IMR-90 (cell line): ENCODE results near the gene TMEM82. TPM values are rescaled to one million over a fixed set of nuclear protein-coding genes. Genes with fewer than 3 reads are reported as not detected.

Experiments used
- ATAC-seq: fragments of 200-7000 bp; cut with Tn5 transposase; 2 replicates; pipeline ENCODE4 v1.9.1; 2020; ENCODE audit warnings: low read depth, mild to moderate bottlenecking, moderate library complexity
- BruUV-seq: library from RNA; stranded (reverse); fragments of 400-500 nt; replicated peaks from 2 replicates; lab custom pipeline; 2021; lab: Mats Ljungman, UMichigan
- CTCF ChIA-PET: fragments of 300-600 bp; formaldehyde crosslinking; extraction: SDS; loops from one replicate; lab custom pipeline; 2021; ENCODE audit warnings: antibody characterized with exemption; lab: Yijun Ruan, JAX
- POLR2A ChIA-PET: fragments of 300-600 bp; sonication (Branson Sonifier 250); formaldehyde crosslinking; loops from one replicate; lab custom pipeline; 2022; ENCODE audit warnings: antibody characterized with exemption; ENCODE audit not compliant: unreplicated experiment; lab: Charles Lee
- DNase-seq: peaks from one replicate; pipeline ENCODE4 v3.0.0; 2013
- H2AFZ ChIP-seq: replicated peaks from 2 replicates; pipeline ENCODE3; 2013; ENCODE audit warnings: low read length, mild to moderate bottlenecking; ENCODE audit not compliant: poor library complexity
- H2AK5ac ChIP-seq: 2 replicates; pipeline ENCODE4 v1.6.1; 2013; ENCODE audit warnings: low read depth, low read length, inconsistent platforms
- H2AK9ac ChIP-seq: replicated peaks from 2 replicates; pipeline ENCODE3; 2013; ENCODE audit warnings: mild to moderate bottlenecking, low read depth, low read length, moderate library complexity; ENCODE audit not compliant: poor library complexity
- H2BK120ac ChIP-seq: 2 replicates; pipeline ENCODE4 v1.6.1; 2013; ENCODE audit warnings: low read depth, low read length, inconsistent platforms
- H2BK15ac ChIP-seq: 3 replicates; pipeline ENCODE4 v1.6.1; 2013; ENCODE audit warnings: low read depth, low read length, inconsistent platforms
- H2BK20ac ChIP-seq: 2 replicates; pipeline ENCODE4 v1.6.1; 2013; ENCODE audit warnings: low read depth, mild to moderate bottlenecking, inconsistent platforms, low read length, moderate library complexity
- H2BK5ac ChIP-seq: 2 replicates; pipeline ENCODE4 v1.6.1; 2013; ENCODE audit warnings: mild to moderate bottlenecking, low read depth, low read length, inconsistent platforms; ENCODE audit not compliant: poor library complexity, severe bottlenecking
- H3K14ac ChIP-seq: replicated peaks from 2 replicates; pipeline ENCODE4 v1.6.1; 2013; ENCODE audit warnings: low read depth, low read length, inconsistent platforms
- H3K18ac ChIP-seq: 2 replicates; pipeline ENCODE4 v1.6.1; 2013; ENCODE audit warnings: low read depth, low read length, control low read depth
- H3K23ac ChIP-seq: 2 replicates; pipeline ENCODE4 v1.6.1; 2013; ENCODE audit warnings: low read depth, low read length, inconsistent platforms
- H3K27ac ChIP-seq: 2 replicates; pipeline ENCODE4 v1.5.1; 2013; ENCODE audit warnings: mild to moderate bottlenecking, control low read depth, low read length; ENCODE audit not compliant: insufficient read depth
- H3K27me3 ChIP-seq: 2 replicates; pipeline ENCODE4 v1.6.1; 2013; ENCODE audit warnings: low read length; ENCODE audit not compliant: control insufficient read depth, insufficient read depth
- H3K36me3 ChIP-seq: 2 replicates; pipeline ENCODE4 v1.6.1; 2013; ENCODE audit warnings: low read length, mixed read lengths; ENCODE audit not compliant: control insufficient read depth, insufficient read depth
- H3K4ac ChIP-seq: 2 replicates; pipeline ENCODE4 v1.6.1; 2013; ENCODE audit warnings: low read depth, low read length, inconsistent platforms
- H3K4me1 ChIP-seq: 2 replicates; pipeline ENCODE4 v1.6.1; 2013; ENCODE audit warnings: low read length, mixed read lengths; ENCODE audit not compliant: control insufficient read depth, insufficient read depth
- H3K4me2 ChIP-seq: 2 replicates; pipeline ENCODE4 v1.6.1; 2013; ENCODE audit warnings: low read depth, mild to moderate bottlenecking, control low read depth, low read length, moderate library complexity
- H3K4me3 ChIP-seq: 2 replicates; pipeline ENCODE4 v1.5.1; 2013; ENCODE audit warnings: low read depth, mild to moderate bottlenecking, control low read depth, low read length, moderate library complexity; ENCODE audit not compliant: insufficient read depth
- H3K56ac ChIP-seq: 2 replicates; pipeline ENCODE4 v1.6.1; 2013; ENCODE audit warnings: low read length, inconsistent platforms; ENCODE audit not compliant: insufficient read depth; ENCODE audit errors: extremely low read depth
- H3K79me1 ChIP-seq, 2 experiments: 2 replicates each; pipeline ENCODE4 v1.6.1; 2013; ENCODE audit warnings: low read length in 2 of 2, inconsistent platforms in 1 of 2, low read depth in 1 of 2
- H3K9ac ChIP-seq: 2 replicates; pipeline ENCODE4 v1.6.1; 2013; ENCODE audit warnings: low read depth, low read length, control low read depth
- H3K9me1 ChIP-seq: 2 replicates; pipeline ENCODE4 v1.6.1; 2013; ENCODE audit warnings: low read length, inconsistent platforms; ENCODE audit not compliant: insufficient read depth
- H3K9me3 ChIP-seq: 2 replicates; pipeline ENCODE4 v1.6.1; 2013; ENCODE audit warnings: low read length; ENCODE audit not compliant: control insufficient read depth, insufficient read depth
- H4K20me1 ChIP-seq: 2 replicates; pipeline ENCODE4 v1.6.1; 2013; ENCODE audit warnings: low read length, inconsistent platforms; ENCODE audit not compliant: insufficient read depth
- H4K5ac ChIP-seq: 2 replicates; pipeline ENCODE4 v1.6.1; 2013; ENCODE audit warnings: mild to moderate bottlenecking, low read depth, low read length, control low read depth
- H4K8ac ChIP-seq, 2 experiments: 2 replicates each; pipeline ENCODE4 v1.6.1; 2013; ENCODE audit warnings: low read depth in 2 of 2, low read length in 2 of 2, control low read depth in 1 of 2, inconsistent platforms in 1 of 2
- H4K91ac ChIP-seq: 2 replicates; pipeline ENCODE4 v1.6.1; 2013; ENCODE audit warnings: low read depth, low read length, inconsistent platforms; ENCODE audit not compliant: insufficient read depth
- BHLHE40 ChIP-seq: fragments of 150-350 bp; IDR thresholded peaks from 2 replicates; pipeline ENCODE4 v1.6.1; 2016; ENCODE audit warnings: mild to moderate bottlenecking, low read depth, low read length
- CEBPB ChIP-seq: IDR thresholded peaks from 2 replicates; pipeline ENCODE4 v1.6.1; 2012; ENCODE audit warnings: low read depth, low read length, improper control_type of control experiment
- CHD1 ChIP-seq: IDR thresholded peaks from 2 replicates; pipeline ENCODE4 v1.6.1; 2012; ENCODE audit warnings: low read depth, low read length, improper control_type of control experiment
- FOS ChIP-seq: fragments of 150-350 bp; IDR thresholded peaks from 2 replicates; pipeline ENCODE4 v1.6.1; 2016; ENCODE audit warnings: low read depth, low read length
- MAFK ChIP-seq: IDR thresholded peaks from 2 replicates; pipeline ENCODE4 v1.6.1; 2012; ENCODE audit warnings: low read depth, low read length, improper control_type of control experiment
- MAZ ChIP-seq: IDR thresholded peaks from 2 replicates; pipeline ENCODE4 v1.6.1; 2012; ENCODE audit warnings: low read depth, mild to moderate bottlenecking, low read length, improper control_type of control experiment, moderate library complexity, borderline replicate concordance
- MXI1 ChIP-seq: IDR thresholded peaks from 2 replicates; pipeline ENCODE4 v1.6.1; 2012; ENCODE audit warnings: low read depth, mild to moderate bottlenecking, low read length, moderate library complexity, borderline replicate concordance
- NFE2L2 ChIP-seq: fragments of 150-350 bp; IDR thresholded peaks from 2 replicates; pipeline ENCODE4 v1.6.1; 2016; ENCODE audit warnings: low read depth, mild to moderate bottlenecking, low read length
- POLR2A ChIP-seq: IDR thresholded peaks from 2 replicates; pipeline ENCODE4 v1.6.1; 2012; ENCODE audit warnings: mild to moderate bottlenecking, low read depth, low read length
- RAD21 ChIP-seq: IDR thresholded peaks from 2 replicates; pipeline ENCODE4 v1.6.1; 2012; ENCODE audit warnings: low read length, improper control_type of control experiment
- RCOR1 ChIP-seq: IDR thresholded peaks from 2 replicates; pipeline ENCODE4 v1.6.1; 2012; ENCODE audit warnings: mild to moderate bottlenecking, low read length, improper control_type of control experiment; ENCODE audit not compliant: insufficient replicate concordance
- RFX5 ChIP-seq: IDR thresholded peaks from 2 replicates; pipeline ENCODE4 v1.8.0; 2012; ENCODE audit warnings: low read depth, mild to moderate bottlenecking, low read length, moderate library complexity
- SMC3 ChIP-seq: fragments of 150-350 bp; IDR thresholded peaks from 2 replicates; pipeline ENCODE4 v1.6.1; 2016; ENCODE audit warnings: low read depth, mild to moderate bottlenecking, antibody characterized with exemption, low read length, moderate library complexity
- WGBS, 2 experiments: methylation state at CpG; one replicate each; pipeline versions ENCODE4 v1.1.5 to v1.1.7; 2013; ENCODE audit warnings: missing lambda C conversion rate in 2 of 2; ENCODE audit not compliant: insufficient read length in 1 of 2; ENCODE audit errors: extremely low coverage in 2 of 2; 5-methylcytosine and 5-hydroxymethylcytosine counted together
- dilution Hi-C: fragments of 300-500 bp; cut with HindIII; formaldehyde crosslinking; loops from one replicate; pipeline ENCODE4 v1.14.3; 2018; ENCODE audit warnings: low sequenced_read_pairs; ENCODE audit not compliant: unreplicated experiment
- in situ Hi-C: fragments of 300-500 bp; cut with MboI; formaldehyde crosslinking; loops from 3 replicates; pipeline ENCODE4 v1.14.3; 2019; ENCODE audit warnings: low sequenced_read_pairs, inconsistent platforms, mixed read lengths
- intact Hi-C: fragments of 100-400 bp; cut with micrococcal nuclease; formaldehyde crosslinking; loops from 2 replicates; pipeline ENCODE4 v1.10.0; 2022
- polyA plus RNA-seq, 3 experiments: library from polyadenylated mRNA; depleted of rRNA; stranded (reverse); fragments of >200 nt; gene quantifications; 2 replicates each; pipeline ENCODE4 v1.2.3, GENCODE V29; 2012; ENCODE audit warnings: low replicate concordance in 1 of 3
- total RNA-seq: library from RNA; depleted of rRNA; stranded (reverse); fragments of >200 nt; gene quantifications from 2 replicates; pipeline ENCODE4 v1.2.3, GENCODE V29; 2012
- TF ChIP-seq, protein P1 (sequence below): conservative IDR thresholded peaks from 2 replicates; pipeline ENCODE4 v1.5.1; 2012; ENCODE audit warnings: mild to moderate bottlenecking, low read depth, low read length, improper control_type of control experiment
- TF ChIP-seq, protein P2 (sequence below): fragments of 150-350 bp; IDR thresholded peaks from 2 replicates; pipeline ENCODE4 v1.6.1; 2017; ENCODE audit warnings: mild to moderate bottlenecking, antibody characterized with exemption, low read length, low read depth
- TF ChIP-seq, protein P3 (sequence below): fragments of 150-350 bp; IDR thresholded peaks from 2 replicates; pipeline ENCODE4 v1.6.1; 2016; ENCODE audit warnings: low read depth, mild to moderate bottlenecking, low read length, moderate library complexity, borderline replicate concordance

Gene TMEM82
- total and polyA plus RNA-seq, 2 of the 4 experiments (the other 2 are of a cell fraction): not detected

DNA sequence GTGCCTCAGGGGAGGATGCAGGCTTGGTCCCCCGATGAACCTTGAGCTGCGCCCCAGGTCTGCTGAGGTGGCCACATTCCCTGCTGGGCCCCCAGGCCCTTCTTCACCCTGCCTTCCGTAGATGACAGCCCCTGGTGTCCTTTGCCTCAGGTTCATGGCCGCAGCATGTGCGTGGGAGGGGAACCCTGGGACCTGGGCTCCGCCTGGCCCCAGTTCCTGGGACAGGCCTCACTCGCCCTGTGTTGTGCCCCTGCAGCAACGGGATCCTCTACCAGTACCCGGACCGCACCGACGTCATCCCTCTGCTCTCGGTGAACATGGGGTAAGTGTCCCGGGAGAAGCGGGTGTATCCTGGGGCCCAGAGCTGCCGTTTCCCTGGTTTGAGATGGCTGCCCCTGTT lies 11.4 kb upstream of the TMEM82 start:
- Histone ChIP-seq H3K27me3 (no peaks in the 10 kb centered on the region), H2BK5ac (no peak overlapping the region), H2BK120ac (no peak overlapping the region), H4K8ac (no peak overlapping the region), H4K91ac (no peak overlapping the region), H2BK15ac (no peak overlapping the region), H3K36me3 (peaks cover 85% of the 10 kb centered on the region), H3K4me3 (no peak overlapping the region), H2AFZ (no peak overlapping the region), H3K27ac (no peak overlapping the region), H3K23ac (no peak overlapping the region), H3K14ac (no peak overlapping the region), H3K9me1 (no peaks in the 10 kb centered on the region), H2AK9ac (no peak overlapping the region), H3K9me3 (no peaks in the 10 kb centered on the region), H3K4me1 (no peaks in the 10 kb centered on the region), H2AK5ac (no peak overlapping the region), H3K9ac (no peak overlapping the region), H3K79me1 (peaks cover 0 to 3% of the 10 kb centered on the region in 2 experiments; a peak in 2 of 4 replicates), H2BK20ac (no peak overlapping the region), H4K5ac (no peak overlapping the region), H4K20me1 (no peaks in the 10 kb centered on the region; the same call in 1 of the 2 replicates), H3K4me2 (no peak overlapping the region), H3K56ac (no peak overlapping the region), H3K4ac (no peak overlapping the region), H3K18ac (no peak overlapping the region)
- TF ChIP-seq, protein P1, sequence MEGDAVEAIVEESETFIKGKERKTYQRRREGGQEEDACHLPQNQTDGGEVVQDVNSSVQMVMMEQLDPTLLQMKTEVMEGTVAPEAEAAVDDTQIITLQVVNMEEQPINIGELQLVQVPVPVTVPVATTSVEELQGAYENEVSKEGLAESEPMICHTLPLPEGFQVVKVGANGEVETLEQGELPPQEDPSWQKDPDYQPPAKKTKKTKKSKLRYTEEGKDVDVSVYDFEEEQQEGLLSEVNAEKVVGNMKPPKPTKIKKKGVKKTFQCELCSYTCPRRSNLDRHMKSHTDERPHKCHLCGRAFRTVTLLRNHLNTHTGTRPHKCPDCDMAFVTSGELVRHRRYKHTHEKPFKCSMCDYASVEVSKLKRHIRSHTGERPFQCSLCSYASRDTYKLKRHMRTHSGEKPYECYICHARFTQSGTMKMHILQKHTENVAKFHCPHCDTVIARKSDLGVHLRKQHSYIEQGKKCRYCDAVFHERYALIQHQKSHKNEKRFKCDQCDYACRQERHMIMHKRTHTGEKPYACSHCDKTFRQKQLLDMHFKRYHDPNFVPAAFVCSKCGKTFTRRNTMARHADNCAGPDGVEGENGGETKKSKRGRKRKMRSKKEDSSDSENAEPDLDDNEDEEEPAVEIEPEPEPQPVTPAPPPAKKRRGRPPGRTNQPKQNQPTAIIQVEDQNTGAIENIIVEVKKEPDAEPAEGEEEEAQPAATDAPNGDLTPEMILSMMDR: no peak
- TF ChIP-seq RCOR1: no peak
- TF ChIP-seq CHD1: no peak
- no peak for TF ChIP-seq CEBPB
- no peak for TF ChIP-seq RAD21
- TF ChIP-seq, protein P2, sequence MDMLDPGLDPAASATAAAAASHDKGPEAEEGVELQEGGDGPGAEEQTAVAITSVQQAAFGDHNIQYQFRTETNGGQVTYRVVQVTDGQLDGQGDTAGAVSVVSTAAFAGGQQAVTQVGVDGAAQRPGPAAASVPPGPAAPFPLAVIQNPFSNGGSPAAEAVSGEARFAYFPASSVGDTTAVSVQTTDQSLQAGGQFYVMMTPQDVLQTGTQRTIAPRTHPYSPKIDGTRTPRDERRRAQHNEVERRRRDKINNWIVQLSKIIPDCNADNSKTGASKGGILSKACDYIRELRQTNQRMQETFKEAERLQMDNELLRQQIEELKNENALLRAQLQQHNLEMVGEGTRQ: no peak
- TF ChIP-seq, protein P3, sequence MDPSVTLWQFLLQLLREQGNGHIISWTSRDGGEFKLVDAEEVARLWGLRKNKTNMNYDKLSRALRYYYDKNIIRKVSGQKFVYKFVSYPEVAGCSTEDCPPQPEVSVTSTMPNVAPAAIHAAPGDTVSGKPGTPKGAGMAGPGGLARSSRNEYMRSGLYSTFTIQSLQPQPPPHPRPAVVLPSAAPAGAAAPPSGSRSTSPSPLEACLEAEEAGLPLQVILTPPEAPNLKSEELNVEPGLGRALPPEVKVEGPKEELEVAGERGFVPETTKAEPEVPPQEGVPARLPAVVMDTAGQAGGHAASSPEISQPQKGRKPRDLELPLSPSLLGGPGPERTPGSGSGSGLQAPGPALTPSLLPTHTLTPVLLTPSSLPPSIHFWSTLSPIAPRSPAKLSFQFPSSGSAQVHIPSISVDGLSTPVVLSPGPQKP: no peak
- TF ChIP-seq NFE2L2: no peak
- no peak for TF ChIP-seq FOS
- no peak for TF ChIP-seq SMC3
- no peak for TF ChIP-seq MAZ
- no peak for TF ChIP-seq MAFK
- no peak for TF ChIP-seq POLR2A
- TF ChIP-seq MXI1: no peak
- no peak for TF ChIP-seq BHLHE40
- TF ChIP-seq RFX5: no peak
- ChIA-PET POLR2A (no interaction called here), CTCF (no interaction called here)
- no peak for ATAC-seq
- WGBS, 2 experiments: 95% methylated on average over 13 of the region's 16 CpGs; no CpG with 5 or more reads in 1 of the 2 experiments
- dilution Hi-C loops (no loop called here), intact Hi-C loops (no loop called here), in situ Hi-C loops (no loop called here)
- no peak for DNase-seq
- BruUV-seq: no TSS peak
